T47D (cell line): ENCODE data around the gene DEPDC1B.
"Not testable (repeated sequence)": the region's sequence is repeated elsewhere in the genome, so short reads cannot be mapped to it uniquely, and the experiment has no call there.

ENCODE experiments used
- DNase-seq, 2 experiments: peaks; one replicate each; pipeline versions ENCODE4 v3.0.0 to v3.0.0-alpha.2; 2011 to 2012; ENCODE audit warnings: low read depth in 1 of 2, low spot score in 1 of 2
- JUND ChIP-seq: IDR thresholded peaks from 2 replicates; pipeline ENCODE4 v1.6.1; 2012; ENCODE audit warnings: low read depth
- in situ Hi-C: cut with HindIII; loops from 2 replicates; pipeline ENCODE4 v1.10.0; 2016; ENCODE audit warnings: low sequenced_read_pairs, low pct_unique_long_range_greater_than_20kb

Gene DEPDC1B

DNA sequence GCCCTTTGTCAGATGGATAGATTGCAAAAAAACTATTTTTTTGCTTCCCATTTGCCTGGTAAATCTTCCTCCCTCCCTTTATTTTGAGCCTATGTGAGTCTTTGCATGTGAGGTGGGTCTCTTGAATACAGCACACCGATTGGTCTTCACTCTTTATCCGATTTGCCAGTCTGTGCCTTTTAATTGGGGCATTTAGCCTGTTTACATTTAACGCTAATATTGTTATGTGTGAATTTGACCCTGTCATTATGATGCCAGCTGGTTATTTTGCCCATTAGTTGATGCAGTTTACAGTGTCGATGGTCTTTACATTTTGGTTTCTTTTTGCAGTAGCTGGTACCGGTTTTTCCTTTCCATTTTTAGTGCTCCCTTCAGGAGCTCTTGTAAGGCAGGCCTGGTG is 13.0 kb upstream of the DEPDC1B start:
- TF ChIP-seq JUND, result no peak
- DNase-seq, result no peak
- in situ Hi-C loops, result no loop called here

DNA sequence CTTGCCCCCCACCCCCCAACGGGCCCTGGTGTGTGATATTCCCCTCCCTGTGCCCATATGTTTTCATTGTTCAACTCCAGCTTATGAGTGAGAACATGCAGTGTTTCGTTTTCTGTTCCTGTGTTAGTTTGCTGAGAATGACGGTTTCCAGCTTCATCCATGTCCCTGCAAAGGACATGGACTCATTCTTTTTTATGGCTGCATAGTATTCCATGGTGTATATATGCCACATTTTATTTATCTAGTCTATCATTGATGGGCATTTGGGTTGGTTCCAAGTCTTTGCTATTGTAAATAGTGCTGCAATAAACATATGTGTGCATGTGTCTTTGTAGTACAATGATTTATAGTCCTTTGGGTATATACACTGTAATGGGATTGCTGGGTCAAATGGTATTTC is 11.9 kb upstream of the DEPDC1B start:
- in situ Hi-C loops, result not testable (repeated sequence)

DNA sequence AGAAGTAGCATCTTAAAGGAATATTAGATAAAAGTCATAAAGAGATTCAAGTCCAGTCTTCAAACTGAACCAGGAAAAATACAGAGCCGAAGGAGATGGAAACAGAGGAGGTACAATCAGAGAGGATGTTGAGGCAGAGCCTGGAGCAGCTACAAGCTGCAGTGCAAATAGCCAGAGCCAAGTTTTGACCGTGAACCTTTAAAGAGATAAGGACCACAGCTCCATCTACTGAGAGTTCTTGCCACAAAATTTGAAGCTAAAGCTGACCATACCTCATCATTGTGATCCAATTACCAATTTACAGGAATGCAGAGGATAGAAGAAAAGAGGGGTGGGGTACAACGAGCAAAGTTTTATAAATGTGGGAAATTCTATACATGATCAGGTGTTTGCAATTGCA is 10.4 kb upstream of the DEPDC1B start:
- in situ Hi-C loops, result no loop called here
- no peak for DNase-seq
- TF ChIP-seq JUND, result no peak

More for the DNA sequence above, 11.9 kb upstream of the DEPDC1B start:
- DNase-seq, result not testable (repeated sequence)

DNA sequence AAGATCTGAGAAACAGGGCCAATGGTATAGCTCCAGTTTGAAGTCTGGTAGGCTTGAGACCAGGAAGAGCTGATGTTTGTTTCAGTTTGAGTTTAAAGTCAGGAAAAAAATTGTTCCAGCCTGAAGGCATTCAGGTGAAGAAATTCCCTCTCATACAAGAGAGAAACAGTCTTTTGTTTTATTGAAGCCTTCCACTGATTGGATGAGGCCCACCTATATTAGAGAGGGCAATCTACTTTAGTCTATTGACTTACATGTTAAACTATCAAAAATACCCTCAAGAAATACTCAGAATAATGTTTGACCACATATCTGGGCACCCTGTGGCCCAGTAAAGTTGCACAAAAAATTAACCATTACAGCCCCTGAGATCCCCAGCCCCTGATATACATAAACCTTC is 5.2 kb upstream of the DEPDC1B start:
- DNase-seq, result no peak
- in situ Hi-C loops, result no loop called here
- no peak for TF ChIP-seq JUND

- no peak for TF ChIP-seq JUND
- in situ Hi-C loops, result no loop called here
- DNase-seq, result peak in 1 of 2 experiments; percentile 84
These were observed 4.0 kb upstream of the DEPDC1B start for GRCh38 chr5:60703944-60704343.

- in situ Hi-C loops, result no loop called here
- no peak for DNase-seq
- no peak for TF ChIP-seq JUND
These were observed 1.5 kb upstream of the DEPDC1B start for GRCh38 chr5:60701321-60701968.

DNA sequence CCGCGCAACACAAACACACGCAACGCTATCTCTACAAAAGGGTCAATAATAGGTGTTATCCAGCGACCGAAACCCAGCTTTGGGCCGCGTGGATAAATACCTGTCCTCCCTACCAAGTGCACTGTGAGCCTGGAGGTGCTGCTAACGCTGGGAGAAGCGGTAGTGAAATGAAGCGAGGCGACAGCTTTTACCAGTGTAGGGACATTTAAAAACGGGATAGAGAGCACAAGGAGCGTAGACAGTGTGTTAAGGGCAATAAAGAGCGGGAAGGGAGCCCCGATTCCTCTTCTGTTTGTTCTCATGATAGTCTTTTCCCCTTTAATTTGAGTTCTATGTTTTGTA is 421 bp upstream of the DEPDC1B start:
- no peak for TF ChIP-seq JUND
- in situ Hi-C loops, result no loop called here
- DNase-seq, result peak in 1 of 2 experiments; percentile 42

GRCh38 chr5:60699288-60699608 is 718 bp downstream of the DEPDC1B start:
- in situ Hi-C loops, result loop anchor here (25.0 kb wide), 1 partner anchor 163 kb away; no protein-coding TSS in a partner anchor
- no peak for DNase-seq
- TF ChIP-seq JUND, result no peak

DNA sequence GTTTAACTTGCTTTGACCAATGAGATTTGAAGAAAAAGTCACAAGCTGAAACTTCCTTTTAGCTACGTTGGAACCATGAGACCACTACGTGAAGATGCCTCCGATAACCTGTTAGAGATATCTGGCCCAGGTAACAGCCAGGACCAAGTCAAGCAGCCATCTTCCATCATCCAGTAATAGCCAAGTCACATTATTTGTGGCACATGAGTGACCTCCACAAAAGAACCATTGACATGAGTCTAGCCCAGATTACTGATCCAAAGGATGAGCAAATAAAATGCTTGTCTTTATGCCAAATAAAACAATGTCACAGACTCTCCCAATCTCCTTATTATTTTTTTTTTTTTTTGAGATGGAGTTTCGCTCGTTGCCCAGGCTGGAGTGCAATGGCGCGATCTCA is 1.6 kb downstream of the DEPDC1B start:
- no peak for DNase-seq
- TF ChIP-seq JUND, result no peak
- in situ Hi-C loops, result loop anchor here (25.0 kb wide), 1 partner anchor 164 kb away; no protein-coding TSS in a partner anchor

- DNase-seq, result no peak
- TF ChIP-seq JUND, result no peak
- in situ Hi-C loops, result loop anchor here (25.0 kb wide), 1 partner anchor 172 kb away; no protein-coding TSS in a partner anchor
These were observed 9.6 kb downstream of the DEPDC1B start for GRCh38 chr5:60690326-60690725.

DNA sequence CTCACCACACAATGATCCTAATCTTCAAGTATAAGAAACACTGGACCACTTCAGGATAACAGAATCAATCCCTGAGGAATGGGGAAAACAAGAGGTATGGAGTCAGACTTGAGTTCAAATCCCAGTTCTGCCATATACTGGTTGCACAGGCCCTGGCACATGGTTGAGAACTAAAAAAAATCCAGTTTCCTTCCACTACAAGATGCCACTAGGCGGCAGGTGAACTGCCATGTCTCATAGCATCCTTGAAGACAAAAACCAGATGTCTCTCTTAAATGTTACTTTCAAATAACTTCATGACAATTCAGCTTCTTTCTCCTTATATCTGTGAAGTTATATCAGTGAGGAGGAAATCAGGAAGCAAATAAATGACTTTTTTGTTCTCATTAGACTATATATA is 11.0 kb downstream of the DEPDC1B start:
- in situ Hi-C loops, result loop anchor here (25.0 kb wide), 1 partner anchor 173 kb away; no protein-coding TSS in a partner anchor
- DNase-seq, result no peak
- TF ChIP-seq JUND, result no peak

DNA sequence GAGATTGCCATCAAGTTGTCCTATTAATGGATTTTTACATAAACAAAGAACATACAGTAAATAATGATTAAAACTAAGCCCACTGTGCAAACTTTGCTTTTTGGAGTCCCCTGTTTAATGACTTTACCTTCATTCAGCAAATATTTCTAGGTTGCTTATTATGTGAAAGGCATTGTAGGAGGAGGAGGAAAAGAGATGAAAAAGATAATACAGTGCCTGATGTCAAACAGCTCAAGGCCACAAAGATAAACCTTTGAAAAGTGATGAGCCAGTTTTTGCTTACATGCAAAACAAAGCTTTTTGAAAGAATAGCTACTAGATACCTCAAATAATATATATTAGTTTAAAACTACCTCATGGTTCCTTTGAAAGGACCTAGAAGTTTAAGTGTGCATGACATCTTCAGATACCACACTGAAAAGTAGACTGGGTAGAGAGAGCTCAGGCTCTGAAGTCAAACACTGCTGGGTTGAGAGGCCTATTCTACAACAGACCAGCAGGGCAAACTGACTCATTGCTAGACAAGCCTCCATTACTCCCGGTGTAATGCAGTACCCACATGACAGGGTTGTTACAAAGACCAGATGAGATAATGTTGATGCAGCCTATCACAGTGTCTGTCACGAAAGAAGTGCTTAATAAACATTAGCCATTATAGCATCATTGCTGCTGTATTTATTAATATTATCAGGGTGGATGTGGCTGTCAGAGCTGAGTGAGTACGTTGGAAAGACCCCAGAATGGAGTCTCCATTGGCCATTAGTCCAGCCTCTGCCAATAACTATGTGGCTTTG is 11.8 kb downstream of the DEPDC1B start:
- peak in 1 of 2 experiments; percentile 68 for DNase-seq
- no peak for TF ChIP-seq JUND
- in situ Hi-C loops, result loop anchor here (25.0 kb wide), 1 partner anchor 174 kb away; no protein-coding TSS in a partner anchor

DNA sequence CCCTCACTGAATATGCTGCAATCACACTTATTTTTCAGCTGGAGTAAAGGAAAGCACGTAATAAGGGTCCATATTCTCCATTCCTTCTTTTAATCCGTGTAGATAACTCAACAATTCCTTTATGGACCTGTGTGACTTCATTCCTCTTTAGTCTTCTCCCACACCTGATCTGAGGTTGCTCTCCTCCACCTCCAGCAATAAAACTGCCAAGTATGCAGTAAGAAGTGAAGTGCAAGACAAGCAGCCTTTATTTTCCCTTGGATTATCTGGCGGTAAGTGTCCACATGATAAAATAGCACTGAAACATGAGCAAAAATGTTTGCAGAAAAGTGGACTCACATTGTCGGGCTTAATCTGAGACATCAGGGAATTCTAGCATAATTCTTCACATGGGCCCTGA is 13.8 kb downstream of the DEPDC1B start:
- in situ Hi-C loops, result loop anchor here (25.0 kb wide), 1 partner anchor 176 kb away; no protein-coding TSS in a partner anchor
- no peak for DNase-seq
- no peak for TF ChIP-seq JUND

DNA sequence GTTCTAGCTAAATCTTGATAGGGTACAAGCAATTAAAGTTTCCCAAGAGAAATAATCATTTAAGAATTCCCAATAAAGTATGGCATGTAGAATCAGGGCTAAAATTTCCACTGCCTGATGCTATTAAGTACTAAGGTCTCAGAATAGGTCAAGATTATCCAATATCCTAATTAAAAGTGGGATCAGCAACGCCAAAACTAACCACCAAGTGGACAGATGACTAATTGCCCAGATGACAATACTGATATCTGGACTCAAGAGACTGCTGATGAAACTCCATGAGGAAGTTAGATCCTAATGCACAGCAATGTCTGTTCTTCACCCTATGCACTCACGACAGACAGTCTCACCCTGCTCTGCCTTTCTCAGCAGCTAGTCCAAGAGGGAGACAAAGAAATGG is 14.3 kb downstream of the DEPDC1B start:
- DNase-seq, result no peak
- TF ChIP-seq JUND, result no peak
- in situ Hi-C loops, result loop anchor here (25.0 kb wide), 1 partner anchor 177 kb away; no protein-coding TSS in a partner anchor
